Ovary (tissue), 9 donors: ENCODE measurements around the gene AP5Z1. TPM values are rescaled to one million over a fixed set of nuclear protein-coding genes. Genes with fewer than 3 reads are reported as not detected.

Source experiments
- DNase-seq, 5 donors: peaks; one replicate each; pipeline ENCODE4 v3.0.0-alpha.2; 2019 to 2020
- H3K27ac ChIP-seq, 2 donors: fragments of 200-600 bp; one replicate each; pipeline versions ENCODE4 v1.5.1 to v1.8.0; 2019 to 2022
- H3K27me3 ChIP-seq: fragments of 200-600 bp; one replicate; pipeline ENCODE4 v1.8.0; 2022
- H3K36me3 ChIP-seq: fragments of 200-600 bp; sonication (generic); one replicate; pipeline ENCODE4 v1.5.1; 2019
- H3K4me1 ChIP-seq: one replicate; pipeline ENCODE4 v1.8.1; 2013; ENCODE audit warnings: mild to moderate bottlenecking, moderate library complexity; ENCODE audit not compliant: insufficient read depth
- H3K4me3 ChIP-seq: fragments of 200-600 bp; sonication (generic); one replicate; pipeline ENCODE4 v1.5.1; 2017
- H3K9me3 ChIP-seq, 2 donors: fragments of 200-600 bp in 1 of 2; sonication (generic) in 1 of 2; one replicate each; pipeline versions ENCODE4 v1.5.1 to v1.8.1; 2013 to 2019; ENCODE audit warnings: mild to moderate bottlenecking in 1 of 2, moderate library complexity in 1 of 2
- EP300 ChIP-seq: sonication (generic); formaldehyde crosslinking; IDR thresholded peaks from one replicate; pipeline ENCODE4 v1.6.1; 2017; ENCODE audit warnings: antibody characterized with exemption
- POLR2A ChIP-seq: fragments of 450-650 bp; IDR thresholded peaks from one replicate; pipeline ENCODE4 v1.6.1; 2017; ENCODE audit warnings: antibody characterized with exemption, mild to moderate bottlenecking, moderate library complexity
- WGBS, 3 donors: extraction: QIAGEN DNeasy Blood & Tissue Kit in 1 of 3; methylation state at CpG; one replicate each; pipeline versions ENCODE4 v1.1.5 to v1.1.7; 2013 to 2017; 5-methylcytosine and 5-hydroxymethylcytosine counted together
- intact Hi-C, 4 donors: fragments of 100-400 bp; cut with DNase I; formaldehyde crosslinking; loops; one replicate each; pipeline versions ENCODE4 v1.11.0 to v1.15.1; 2022 to 2023
- polyA plus RNA-seq, 2 donors: library from polyadenylated mRNA; stranded (reverse); fragments of 200-250 nt in 1 of 2; fragments of 350-450 nt in 1 of 2; fragmentation: Illumina TruSeq in 1 of 2; extraction: RNeasy Lipid Tissue Mini Kit (QIAGEN cat#74804) in 1 of 2; gene quantifications; one replicate each; pipeline ENCODE4 v1.2.3, GENCODE V29; 2013 to 2014
- total RNA-seq, 7 donors: library from RNA; depleted of rRNA in 2 of 7; stranded (reverse); fragments of >200 nt in 2 of 7; fragmentation: NEBNext Ultra II Directional in 3 of 7; extraction: Animal tissue kit (Norgen Biotek cat#: 25700) in 3 of 7; gene quantifications; one replicate each; pipeline versions ENCODE4 v1.1.0 to v1.2.4, GENCODE V29; 2016 to 2023
- TF ChIP-seq, protein P1 (sequence below), 3 donors: fragments of 450-650 bp in 2 of 3; fragments of 200-600 bp in 1 of 3; IDR thresholded peaks; one replicate each; pipeline versions ENCODE4 v1.5.1 to v1.8.0; 2016 to 2022; ENCODE audit warnings: antibody characterized with exemption in 3 of 3, mild to moderate bottlenecking in 1 of 3
- donor health status: DM: no; HTN: no; CAD: no; lungs with moderate emphysema.
- donor health status: DM: no; HTN: no; CAD: no.
- donor health status: Bipolar disorder and iron deficiency.
- donor health status: DM: yes; HTN: yes; CAD: no.
- donor health status: DM: no; HTN: no; CAD: no.
- donor health status: DM: yes; HTN: yes; CAD: no.

Gene AP5Z1
- total and polyA plus RNA-seq, 9 donors, result 2.4 to 37.3 (median 23.1) TPM

DNA sequence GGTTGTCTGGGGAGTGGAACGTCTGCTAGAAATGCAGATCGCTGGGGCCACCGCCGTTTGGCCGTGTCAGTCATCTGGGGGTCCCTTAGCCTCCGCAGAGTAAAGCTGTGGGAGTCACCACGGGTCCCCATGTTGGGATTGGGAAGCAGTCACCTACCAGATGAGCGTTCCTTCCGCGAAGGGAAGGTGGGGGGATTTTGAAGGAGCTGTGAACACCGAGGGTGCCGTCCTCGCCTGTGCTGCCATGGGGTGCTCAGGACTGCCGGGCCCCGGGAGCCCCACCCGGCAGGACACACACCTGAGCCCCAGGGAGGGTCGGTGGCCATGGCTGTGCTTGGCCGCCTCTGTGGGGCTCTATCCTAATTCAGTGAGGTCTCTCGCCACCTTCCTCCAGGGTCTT, 46.2 kb upstream of the AP5Z1 start:
- 84 to 89% (median 88%) methylated on average over 18 to 19 of the region's 19 CpGs for WGBS, 3 donors
- intact Hi-C loops, result no loop called here
- H3K4me3 ChIP-seq, result no peak overlapping the region
- H3K27me3 ChIP-seq, result no peaks in the 10 kb centered on the region
- DNase-seq, result no peak
- H3K9me3 ChIP-seq, result no peaks in the 10 kb centered on the region
- H3K27ac ChIP-seq, result no peak overlapping the region
- H3K36me3 ChIP-seq, result no peaks in the 10 kb centered on the region
- TF ChIP-seq POLR2A (no peak), EP300 (no peak)
- peaks cover 10% of the 10 kb centered on the region for H3K4me1 ChIP-seq

DNA sequence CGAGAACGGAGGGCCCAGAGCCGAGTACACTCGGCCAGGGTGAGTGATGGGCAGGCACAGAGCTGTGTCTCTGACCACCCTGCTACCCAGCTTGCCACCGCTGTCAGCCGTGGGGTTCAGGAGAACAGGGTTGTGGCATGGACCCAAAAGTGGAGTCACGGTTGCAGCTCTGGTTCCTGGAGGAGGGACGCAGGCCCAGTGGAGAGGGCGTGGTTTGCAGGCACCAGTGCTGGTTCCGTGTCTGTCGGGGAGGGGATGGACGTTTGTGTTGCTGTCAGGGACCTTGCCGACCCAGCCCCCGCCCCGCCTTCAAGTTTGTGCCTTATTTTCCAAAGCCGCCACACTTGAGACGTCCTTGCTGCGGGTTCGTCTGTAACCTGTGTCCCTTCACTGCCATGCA, 45.1 kb upstream of the AP5Z1 start:
- DNase-seq, result no peak
- Histone ChIP-seq H3K4me3 (no peak overlapping the region), H3K27ac (no peak overlapping the region), H3K27me3 (no peaks in the 10 kb centered on the region), H3K36me3 (no peaks in the 10 kb centered on the region), H3K9me3 (no peaks in the 10 kb centered on the region), H3K4me1 (peaks cover 3% of the 10 kb centered on the region)
- intact Hi-C loops, result no loop called here
- 88 to 91% (median 89%) methylated on average over 19 of the region's 19 CpGs for WGBS, 3 donors
- no peak for TF ChIP-seq EP300
- TF ChIP-seq, protein P1, sequence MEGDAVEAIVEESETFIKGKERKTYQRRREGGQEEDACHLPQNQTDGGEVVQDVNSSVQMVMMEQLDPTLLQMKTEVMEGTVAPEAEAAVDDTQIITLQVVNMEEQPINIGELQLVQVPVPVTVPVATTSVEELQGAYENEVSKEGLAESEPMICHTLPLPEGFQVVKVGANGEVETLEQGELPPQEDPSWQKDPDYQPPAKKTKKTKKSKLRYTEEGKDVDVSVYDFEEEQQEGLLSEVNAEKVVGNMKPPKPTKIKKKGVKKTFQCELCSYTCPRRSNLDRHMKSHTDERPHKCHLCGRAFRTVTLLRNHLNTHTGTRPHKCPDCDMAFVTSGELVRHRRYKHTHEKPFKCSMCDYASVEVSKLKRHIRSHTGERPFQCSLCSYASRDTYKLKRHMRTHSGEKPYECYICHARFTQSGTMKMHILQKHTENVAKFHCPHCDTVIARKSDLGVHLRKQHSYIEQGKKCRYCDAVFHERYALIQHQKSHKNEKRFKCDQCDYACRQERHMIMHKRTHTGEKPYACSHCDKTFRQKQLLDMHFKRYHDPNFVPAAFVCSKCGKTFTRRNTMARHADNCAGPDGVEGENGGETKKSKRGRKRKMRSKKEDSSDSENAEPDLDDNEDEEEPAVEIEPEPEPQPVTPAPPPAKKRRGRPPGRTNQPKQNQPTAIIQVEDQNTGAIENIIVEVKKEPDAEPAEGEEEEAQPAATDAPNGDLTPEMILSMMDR (IDR thresholded peaks at IDR 0.05), result no peak
- no peak for TF ChIP-seq POLR2A

DNA sequence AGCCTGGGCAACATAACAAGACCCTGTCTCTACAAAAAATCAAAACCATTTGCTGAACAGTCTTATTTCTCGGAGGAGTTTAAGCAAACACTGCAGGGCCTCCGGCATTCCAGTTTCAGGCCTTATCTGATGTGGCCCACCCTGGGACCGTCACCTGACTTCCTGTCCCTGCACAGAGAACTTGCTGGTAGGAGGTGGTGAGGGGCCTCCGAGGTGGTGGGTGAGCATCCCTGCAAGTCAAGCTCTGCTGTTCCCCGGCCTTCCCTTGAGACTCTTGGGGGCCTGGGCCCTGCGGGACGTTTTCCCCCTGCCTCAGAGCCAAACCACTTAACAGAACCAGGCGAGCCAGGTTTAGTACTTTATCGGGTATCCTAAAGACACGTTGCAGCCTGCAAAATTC, 44.5 kb upstream of the AP5Z1 start:
- Histone ChIP-seq H3K27me3 (no peaks in the 10 kb centered on the region), H3K4me3 (no peak overlapping the region), H3K27ac (no peak overlapping the region), H3K9me3 (no peaks in the 10 kb centered on the region), H3K4me1 (no peaks in the 10 kb centered on the region), H3K36me3 (no peaks in the 10 kb centered on the region)
- intact Hi-C loops, result no loop called here
- TF ChIP-seq, protein P1 (IDR thresholded peaks at IDR 0.05), result no peak
- TF ChIP-seq POLR2A (no peak), EP300 (no peak)
- no peak for DNase-seq
- 85 to 90% (median 86%) methylated on average over 10 of the region's 10 CpGs for WGBS, 3 donors

DNA sequence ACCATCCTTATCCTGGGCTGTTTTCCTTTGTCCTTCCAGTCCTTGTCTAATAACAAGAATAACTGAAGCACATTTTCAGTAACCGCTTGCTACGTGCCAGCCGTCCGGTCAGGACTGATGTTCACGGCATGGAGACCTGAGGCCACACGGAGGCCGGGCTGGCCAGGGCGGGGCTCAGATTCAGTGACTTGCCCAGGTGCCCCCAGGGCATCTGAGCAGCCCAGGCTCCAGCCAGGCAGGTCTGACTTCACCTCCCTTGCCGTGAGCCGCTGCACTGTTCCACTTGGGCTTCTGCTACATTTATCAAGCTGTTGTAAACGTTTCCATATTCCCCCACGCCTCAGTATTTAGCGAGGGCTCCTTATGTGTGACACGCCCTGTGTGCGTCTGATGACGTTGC, 43.6 kb upstream of the AP5Z1 start:
- Histone ChIP-seq H3K27me3 (no peaks in the 10 kb centered on the region), H3K4me3 (no peak overlapping the region), H3K27ac (no peak overlapping the region), H3K36me3 (no peaks in the 10 kb centered on the region), H3K4me1 (no peaks in the 10 kb centered on the region), H3K9me3 (no peaks in the 10 kb centered on the region)
- 90 to 96% (median 93%) methylated on average over 16 of the region's 16 CpGs for WGBS, 3 donors
- DNase-seq, result no peak
- intact Hi-C loops, result no loop called here
- TF ChIP-seq POLR2A (no peak), EP300 (no peak)
- TF ChIP-seq, protein P1 (IDR thresholded peaks at IDR 0.05), result no peak

DNA sequence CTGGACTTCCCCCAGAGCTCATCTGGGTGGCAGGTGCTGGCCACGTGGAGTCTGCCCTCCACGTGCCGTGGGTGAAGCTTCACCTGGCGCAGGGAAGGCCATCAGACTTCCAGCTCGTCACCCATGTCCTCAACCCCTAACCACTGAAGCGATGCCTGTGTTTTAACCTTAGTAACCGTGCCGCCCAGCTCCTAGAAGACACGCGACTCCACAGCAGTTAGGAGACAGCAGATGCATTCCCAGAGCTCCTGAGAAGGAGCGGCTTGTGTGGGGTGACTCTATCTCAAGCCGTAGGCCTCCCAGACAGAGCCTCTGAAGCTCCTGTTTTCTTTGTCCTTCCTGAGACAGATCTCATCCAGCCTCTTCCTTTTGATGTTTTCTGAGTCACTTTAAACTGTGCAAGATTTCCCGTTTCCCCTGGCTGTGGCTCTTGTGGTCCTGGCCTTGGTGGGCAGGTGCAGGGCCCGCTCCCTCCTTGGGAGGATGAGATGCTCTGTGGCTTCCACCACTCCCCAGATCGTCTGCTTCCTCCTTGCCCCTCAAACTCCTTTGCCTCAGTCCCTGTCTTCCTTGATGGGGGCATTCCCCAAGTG, 41.4 kb upstream of the AP5Z1 start:
- DNase-seq, result no peak
- WGBS, 3 donors, result 88 to 90% (median 89%) methylated on average over 15 of the region's 15 CpGs
- no peak overlapping the region for H3K4me3 ChIP-seq
- H3K36me3 ChIP-seq, result no peaks in the 10 kb centered on the region
- intact Hi-C loops, result no loop called here
- peaks cover 6% of the 10 kb centered on the region for H3K4me1 ChIP-seq
- no peak for TF ChIP-seq EP300
- TF ChIP-seq, protein P1 (IDR thresholded peaks at IDR 0.05), result no peak
- TF ChIP-seq POLR2A, result no peak
- no peaks in the 10 kb centered on the region for H3K9me3 ChIP-seq
- H3K27me3 ChIP-seq, result no peaks in the 10 kb centered on the region
- H3K27ac ChIP-seq, result no peak overlapping the region
